ENCODE results near the gene ARHGEF39. TPM values are rescaled to one million over a fixed set of nuclear protein-coding genes. Genes with fewer than 3 reads are reported as not detected.

ARHGEF39 gene
- polyA plus RNA-seq, 2 of the 4 experiments (the other 2 are of a cell fraction) = 17.6 to 19.5 TPM

DNA sequence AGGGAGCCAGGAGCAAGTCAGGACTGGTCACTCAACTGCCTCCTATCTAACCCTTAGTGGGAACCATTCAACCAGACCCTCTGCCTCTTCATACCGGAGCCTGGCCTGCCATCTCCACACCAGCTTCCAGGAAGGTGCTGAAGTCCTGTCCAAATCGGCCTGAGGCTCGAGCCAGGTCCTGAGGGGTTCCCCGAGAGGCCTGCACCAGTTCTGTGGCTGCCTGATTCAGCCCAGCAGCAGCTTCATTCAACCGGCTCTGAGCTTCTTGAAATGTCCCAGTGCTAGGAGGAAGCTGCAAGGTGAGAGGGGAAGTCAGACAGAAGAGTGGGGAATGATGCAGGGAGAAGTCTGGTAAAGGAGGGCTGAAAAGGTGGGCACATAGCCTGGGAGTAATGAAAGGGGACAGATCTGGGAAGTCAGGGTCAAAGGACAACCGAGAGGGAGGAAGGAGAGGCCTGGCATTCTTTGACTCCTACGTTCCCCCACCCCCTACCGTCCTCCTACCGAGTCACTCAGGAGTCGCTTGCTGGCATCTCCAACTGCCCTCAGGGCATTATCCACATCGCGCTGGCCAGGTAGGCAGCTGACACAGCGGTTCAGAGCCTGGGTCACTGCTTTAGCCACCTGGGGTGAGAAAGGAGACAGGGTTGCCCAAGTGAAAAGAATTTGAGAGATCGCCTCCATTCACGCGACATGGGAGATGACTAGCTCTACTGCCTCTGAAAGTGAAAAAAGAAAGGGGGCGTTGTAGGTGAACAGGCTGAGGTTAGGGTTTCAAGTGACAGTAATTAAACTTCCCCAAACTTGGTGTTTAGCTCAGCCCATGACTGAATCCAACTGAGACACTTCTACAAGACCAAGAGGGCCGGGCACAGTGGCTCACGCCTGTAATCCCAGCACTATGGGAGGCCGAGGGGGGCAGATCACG lies 46.8 kb upstream of the ARHGEF39 start:
- H3K9me3 ChIP-seq = no peaks in the 10 kb centered on the region
- ChIA-PET CTCF (interaction anchor here (0.6 to 32.5 kb wide), 12 partner anchors 6 to 108 kb away, joined by 3 to 758 read pairs (median 5); partner anchors contain the start of genes ARHGEF39, CREB3, TLN1 and TPM2), POLR2A (no interaction called here)
- no peak for FAIRE-seq
- no peak overlapping the region for H3K4me2 ChIP-seq
- DNase-seq (ENCODE audit: low read depth in 1 of 2, low spot score in 1 of 2) = no peak
- no peak overlapping the region for H3K4me3 ChIP-seq
- H3K4me1 ChIP-seq = no peaks in the 10 kb centered on the region
- WGBS (ENCODE audit: missing lambda C conversion rate) = 88% methylated on average over 21 of the region's 21 CpGs
- H3K27ac ChIP-seq = no peak overlapping the region
- no peak for TF ChIP-seq FOSL2 (IDR thresholded peaks at IDR 0.05)
- TF ChIP-seq FOSL2 (CRISPR knock-in tag; IDR thresholded peaks at IDR 0.05) = no peak
- TF ChIP-seq RCOR1 (IDR thresholded peaks at IDR 0.05; ENCODE audit: low read depth, low read length) = no peak
- TF ChIP-seq, protein P1, sequence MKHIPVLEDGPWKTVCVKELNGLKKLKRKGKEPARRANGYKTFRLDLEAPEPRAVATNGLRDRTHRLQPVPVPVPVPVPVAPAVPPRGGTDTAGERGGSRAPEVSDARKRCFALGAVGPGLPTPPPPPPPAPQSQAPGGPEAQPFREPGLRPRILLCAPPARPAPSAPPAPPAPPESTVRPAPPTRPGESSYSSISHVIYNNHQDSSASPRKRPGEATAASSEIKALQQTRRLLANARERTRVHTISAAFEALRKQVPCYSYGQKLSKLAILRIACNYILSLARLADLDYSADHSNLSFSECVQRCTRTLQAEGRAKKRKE (CRISPR knock-in tag; IDR thresholded peaks at IDR 0.05; ENCODE audit: low read depth) = no peak
- TF ChIP-seq RARB (CRISPR knock-in tag; IDR thresholded peaks at IDR 0.05) = no peak
- TF ChIP-seq, protein P2, sequence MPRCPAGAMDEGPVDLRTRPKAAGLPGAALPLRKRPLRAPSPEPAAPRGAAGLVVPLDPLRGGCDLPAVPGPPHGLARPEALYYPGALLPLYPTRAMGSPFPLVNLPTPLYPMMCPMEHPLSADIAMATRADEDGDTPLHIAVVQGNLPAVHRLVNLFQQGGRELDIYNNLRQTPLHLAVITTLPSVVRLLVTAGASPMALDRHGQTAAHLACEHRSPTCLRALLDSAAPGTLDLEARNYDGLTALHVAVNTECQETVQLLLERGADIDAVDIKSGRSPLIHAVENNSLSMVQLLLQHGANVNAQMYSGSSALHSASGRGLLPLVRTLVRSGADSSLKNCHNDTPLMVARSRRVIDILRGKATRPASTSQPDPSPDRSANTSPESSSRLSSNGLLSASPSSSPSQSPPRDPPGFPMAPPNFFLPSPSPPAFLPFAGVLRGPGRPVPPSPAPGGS (IDR thresholded peaks at IDR 0.05) = no peak
- TF ChIP-seq, protein P3, sequence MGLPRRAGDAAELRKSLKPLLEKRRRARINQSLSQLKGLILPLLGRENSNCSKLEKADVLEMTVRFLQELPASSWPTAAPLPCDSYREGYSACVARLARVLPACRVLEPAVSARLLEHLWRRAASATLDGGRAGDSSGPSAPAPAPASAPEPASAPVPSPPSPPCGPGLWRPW (IDR thresholded peaks at IDR 0.05) = no peak
- no peak for TF ChIP-seq HEYL (CRISPR knock-in tag; IDR thresholded peaks at IDR 0.05)
- no peak for TF ChIP-seq TP53 (CRISPR knock-in tag; IDR thresholded peaks at IDR 0.05)
- no peak for TF ChIP-seq NPAS2 (CRISPR knock-in tag; IDR thresholded peaks at IDR 0.05; ENCODE audit: borderline replicate concordance)
- TF ChIP-seq, protein P4, sequence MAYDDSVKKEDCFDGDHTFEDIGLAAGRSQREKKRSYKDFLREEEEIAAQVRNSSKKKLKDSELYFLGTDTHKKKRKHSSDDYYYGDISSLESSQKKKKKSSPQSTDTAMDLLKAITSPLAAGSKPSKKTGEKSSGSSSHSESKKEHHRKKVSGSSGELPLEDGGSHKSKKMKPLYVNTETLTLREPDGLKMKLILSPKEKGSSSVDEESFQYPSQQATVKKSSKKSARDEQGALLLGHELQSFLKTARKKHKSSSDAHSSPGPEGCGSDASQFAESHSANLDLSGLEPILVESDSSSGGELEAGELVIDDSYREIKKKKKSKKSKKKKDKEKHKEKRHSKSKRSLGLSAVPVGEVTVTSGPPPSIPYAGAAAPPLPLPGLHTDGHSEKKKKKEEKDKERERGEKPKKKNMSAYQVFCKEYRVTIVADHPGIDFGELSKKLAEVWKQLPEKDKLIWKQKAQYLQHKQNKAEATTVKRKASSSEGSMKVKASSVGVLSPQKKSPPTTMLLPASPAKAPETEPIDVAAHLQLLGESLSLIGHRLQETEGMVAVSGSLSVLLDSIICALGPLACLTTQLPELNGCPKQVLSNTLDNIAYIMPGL (CRISPR knock-in tag; IDR thresholded peaks at IDR 0.05; ENCODE audit: borderline replicate concordance) = no peak
- TF ChIP-seq MAFK (IDR thresholded peaks at IDR 0.05; ENCODE audit: partially characterized antibody) = no peak
- TF ChIP-seq JUN (IDR thresholded peaks at IDR 0.05) = no peak
- no peak for TF ChIP-seq ZFP36 (IDR thresholded peaks at IDR 0.05; ENCODE audit: borderline replicate concordance, partially characterized antibody)
- TF ChIP-seq POLR2AphosphoS2 (conservative IDR thresholded peaks at IDR 0.05; ENCODE audit: low read length) = no peak
- TF ChIP-seq ESRRA (IDR thresholded peaks at IDR 0.05; ENCODE audit: borderline replicate concordance, low read length) = no peak
- ATAC-seq = no peak

DNA sequence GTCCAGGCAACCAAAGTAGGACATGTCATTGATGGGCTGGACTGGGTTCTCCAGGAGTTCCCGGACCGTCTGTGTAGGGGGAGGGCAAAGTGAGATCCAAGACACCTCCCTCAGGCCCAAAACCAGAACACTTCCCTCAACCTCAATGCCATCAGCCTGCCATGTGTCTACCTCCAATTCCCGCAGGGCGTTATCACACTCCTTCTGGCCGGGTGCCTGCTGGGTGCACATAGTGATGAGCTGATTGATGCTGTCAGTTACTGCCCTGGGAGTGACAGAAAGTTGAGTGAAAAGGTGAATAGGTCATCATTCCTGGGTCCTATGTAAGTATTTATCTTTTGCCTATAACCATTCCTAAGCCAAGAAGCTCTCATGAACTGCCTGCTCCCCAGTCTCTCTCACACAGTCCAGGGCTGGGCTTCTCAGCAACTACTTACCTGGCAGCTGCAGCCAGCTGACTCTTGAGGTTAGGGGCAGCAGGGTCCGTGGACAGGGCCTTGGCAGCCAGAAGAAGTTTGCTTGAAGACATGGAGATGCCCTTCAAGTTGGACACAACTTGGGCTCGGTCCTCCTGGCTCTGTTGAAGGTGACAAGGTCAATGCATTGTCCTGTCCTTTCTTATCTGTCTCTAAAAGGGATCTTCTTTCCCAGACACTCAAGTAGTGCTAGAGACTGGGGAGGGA lies 46.0 kb upstream of the ARHGEF39 start:
- FAIRE-seq (no peak), DNase-seq (ENCODE audit: low read depth in 1 of 2, low spot score in 1 of 2) (no peak), ATAC-seq (no peak)
- POLR2A ChIA-PET = interaction anchor here (1.0 kb wide), 1 partner anchor 21 kb away, joined by 3 read pairs; the partner anchor contains the start of genes CREB3 and TLN1
- no peak overlapping the region for H3K4me2 ChIP-seq
- no peaks in the 10 kb centered on the region for H3K9me3 ChIP-seq
- H3K27ac ChIP-seq = no peak overlapping the region
- TF ChIP-seq HDAC2 (IDR thresholded peaks at IDR 0.05) (no peak), NFE2L2 (conservative IDR thresholded peaks at IDR 0.05; ENCODE audit: low read length) (no peak), POLR2AphosphoS2 (conservative IDR thresholded peaks at IDR 0.05; ENCODE audit: low read length) (no peak), EHF (CRISPR knock-in tag; IDR thresholded peaks at IDR 0.05) (no peak), MAFK (IDR thresholded peaks at IDR 0.05; ENCODE audit: partially characterized antibody) (no peak), FOSB (CRISPR knock-in tag; IDR thresholded peaks at IDR 0.05) (no peak), ZFP36 (IDR thresholded peaks at IDR 0.05; ENCODE audit: borderline replicate concordance, partially characterized antibody) (no peak), CHD4 (IDR thresholded peaks at IDR 0.05; ENCODE audit: borderline replicate concordance) (no peak), RARB (CRISPR knock-in tag; IDR thresholded peaks at IDR 0.05) (no peak), MYC (IDR thresholded peaks at IDR 0.05; ENCODE audit: borderline replicate concordance, low read length) (no peak), TFCP2L1 (CRISPR knock-in tag; IDR thresholded peaks at IDR 0.05) (no peak), ZC3H11A (IDR thresholded peaks at IDR 0.05) (no peak), JUN (IDR thresholded peaks at IDR 0.05) (no peak), CBX8 (IDR thresholded peaks at IDR 0.05) (no peak), BHLHE40 (IDR thresholded peaks at IDR 0.05; ENCODE audit: low read depth, low read length) (no peak), NPAS2 (CRISPR knock-in tag; IDR thresholded peaks at IDR 0.05; ENCODE audit: borderline replicate concordance) (no peak), FOXS1 (CRISPR knock-in tag; IDR thresholded peaks at IDR 0.05) (no peak), EHMT2 (IDR thresholded peaks at IDR 0.05; ENCODE audit: low read depth) (no peak)
- TF ChIP-seq, protein P3 (IDR thresholded peaks at IDR 0.05) = no peak
- no peak overlapping the region for H3K4me3 ChIP-seq
- 93% methylated on average over 7 of the region's 7 CpGs for WGBS (ENCODE audit: missing lambda C conversion rate)
- H3K4me1 ChIP-seq = no peaks in the 10 kb centered on the region
- CTCF ChIA-PET = interaction anchor here (0.7 to 32.5 kb wide), 5 partner anchors 7 to 79 kb away, joined by 3 to 758 read pairs (median 5); partner anchors contain the start of genes ARHGEF39, CREB3, TLN1 and TPM2

All from A549 (cell line).